Lung (tissue), 12 donors: ENCODE data around the gene ERCC1. TPM values are rescaled to one million over a fixed set of nuclear protein-coding genes. Genes with fewer than 3 reads are reported as not detected.
"Not testable (repeated sequence)": the region's sequence is repeated elsewhere in the genome, so short reads cannot be mapped to it uniquely, and the experiment has no call there.

Experiments used
- ATAC-seq: fragments of 200-7000 bp; cut with Tn5 transposase; one replicate; pipeline ENCODE4 v1.9.1; 2020; ENCODE audit warnings: moderate number of reproducible peaks; ENCODE audit not compliant: insufficient read depth, low FRiP score
- DNase-seq, 3 donors: peaks; one replicate each; pipeline ENCODE4 v3.0.0-alpha.2; 2013 to 2017
- H3K27ac ChIP-seq, 2 donors: one replicate each; pipeline ENCODE4 v1.5.1; 2013; ENCODE audit warnings: mild to moderate bottlenecking in 2 of 2, moderate library complexity in 2 of 2, control low read depth in 1 of 2, inconsistent platforms in 1 of 2, low read depth in 1 of 2, low read length in 1 of 2
- H3K27me3 ChIP-seq, 3 donors: one replicate each; pipeline ENCODE4 v1.5.1; 2013; ENCODE audit warnings: low read length in 2 of 3; ENCODE audit not compliant: control insufficient read depth in 3 of 3, insufficient read depth in 3 of 3
- H3K36me3 ChIP-seq, 4 donors: one replicate each; pipeline ENCODE4 v1.5.1; 2013; ENCODE audit warnings: low read length in 4 of 4, mild to moderate bottlenecking in 1 of 4, moderate library complexity in 1 of 4; ENCODE audit not compliant: control insufficient read depth in 4 of 4, insufficient read depth in 4 of 4
- H3K4me1 ChIP-seq, 5 donors: one replicate each; pipeline ENCODE4 v1.5.1; 2013; ENCODE audit warnings: low read length in 5 of 5, mild to moderate bottlenecking in 2 of 5, moderate library complexity in 1 of 5; ENCODE audit not compliant: control insufficient read depth in 5 of 5, insufficient read depth in 5 of 5
- H3K4me3 ChIP-seq: one replicate; pipeline ENCODE4 v1.5.1; 2013; ENCODE audit warnings: mild to moderate bottlenecking, control low read depth, moderate library complexity
- H3K9ac ChIP-seq, 2 donors: one replicate each; pipeline ENCODE4 v1.5.1; 2013; ENCODE audit warnings: low read length in 2 of 2, control low read depth in 1 of 2; ENCODE audit not compliant: insufficient read depth in 1 of 2
- H3K9me3 ChIP-seq, 4 donors: one replicate each; pipeline ENCODE4 v1.5.1; 2013; ENCODE audit warnings: low read length in 3 of 4, mild to moderate bottlenecking in 1 of 4, moderate library complexity in 1 of 4; ENCODE audit not compliant: control insufficient read depth in 4 of 4, insufficient read depth in 3 of 4
- WGBS, 2 donors: extraction: QIAGEN DNeasy Blood & Tissue Kit; methylation state at CpG; one replicate each; pipeline ENCODE4 v1.1.7; 2013; 5-methylcytosine and 5-hydroxymethylcytosine counted together
- polyA plus RNA-seq, 2 donors: library from polyadenylated mRNA; stranded (reverse); fragments of 200-250 nt; gene quantifications; one replicate each; pipeline ENCODE4 v1.2.1, GENCODE V29; 2013
- total RNA-seq, 2 donors: library from RNA; depleted of rRNA in 1 of 2; stranded (reverse); fragments of >200 nt in 1 of 2; gene quantifications; one replicate each; pipeline ENCODE4 v1.2.1, GENCODE V29; 2014 to 2021
- TF ChIP-seq, protein P1 (sequence below): IDR thresholded peaks from 2 replicates; pipeline ENCODE4 v1.5.1; 2012; ENCODE audit warnings: mild to moderate bottlenecking; ENCODE audit errors: control extremely low read depth, extremely low read depth
- donor health status: control.
- donor health status: control.
- donor health status: Bipolar disorder and iron deficiency.
- donor health status: healthy.
- donor health status: DM: yes; HTN: yes; CAD: no.

The ERCC1 gene
- total and polyA plus RNA-seq, 4 donors, result 53.2 to 82.3 (median 63.2) TPM

GRCh38 chr19:45408121-45408520 lies 15.6 kb downstream of the ERCC1 start:
- Histone ChIP-seq H3K4me3 (no peak overlapping the region), H3K27me3 (peaks cover 0 to 21% (median 17%) of the 10 kb centered on the region in 3 donors), H3K27ac (no peak overlapping the region), H3K4me1 (peaks cover 3 to 32% (median 10%) of the 10 kb centered on the region in 5 donors), H3K9me3 (no peaks in the 10 kb centered on the region), H3K9ac (no peak overlapping the region), H3K36me3 (no peaks in the 10 kb centered on the region)
- WGBS, 2 donors, result 93% methylated on average over 8 of the region's 8 CpGs
- no peak for ATAC-seq
- DNase-seq, result no peak
- TF ChIP-seq, protein P1, sequence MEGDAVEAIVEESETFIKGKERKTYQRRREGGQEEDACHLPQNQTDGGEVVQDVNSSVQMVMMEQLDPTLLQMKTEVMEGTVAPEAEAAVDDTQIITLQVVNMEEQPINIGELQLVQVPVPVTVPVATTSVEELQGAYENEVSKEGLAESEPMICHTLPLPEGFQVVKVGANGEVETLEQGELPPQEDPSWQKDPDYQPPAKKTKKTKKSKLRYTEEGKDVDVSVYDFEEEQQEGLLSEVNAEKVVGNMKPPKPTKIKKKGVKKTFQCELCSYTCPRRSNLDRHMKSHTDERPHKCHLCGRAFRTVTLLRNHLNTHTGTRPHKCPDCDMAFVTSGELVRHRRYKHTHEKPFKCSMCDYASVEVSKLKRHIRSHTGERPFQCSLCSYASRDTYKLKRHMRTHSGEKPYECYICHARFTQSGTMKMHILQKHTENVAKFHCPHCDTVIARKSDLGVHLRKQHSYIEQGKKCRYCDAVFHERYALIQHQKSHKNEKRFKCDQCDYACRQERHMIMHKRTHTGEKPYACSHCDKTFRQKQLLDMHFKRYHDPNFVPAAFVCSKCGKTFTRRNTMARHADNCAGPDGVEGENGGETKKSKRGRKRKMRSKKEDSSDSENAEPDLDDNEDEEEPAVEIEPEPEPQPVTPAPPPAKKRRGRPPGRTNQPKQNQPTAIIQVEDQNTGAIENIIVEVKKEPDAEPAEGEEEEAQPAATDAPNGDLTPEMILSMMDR, result no peak

GRCh38 chr19:45407585-45407984 lies 16.1 kb downstream of the ERCC1 start:
- 86 to 91% methylated on average over 5 of the region's 5 CpGs for WGBS, 2 donors
- Histone ChIP-seq H3K4me1 (peaks cover 3 to 32% (median 13%) of the 10 kb centered on the region in 5 donors), H3K27me3 (peaks cover 0 to 26% (median 23%) of the 10 kb centered on the region in 3 donors)
- not testable (repeated sequence) for ATAC-seq, H3K9ac ChIP-seq, H3K27ac ChIP-seq, DNase-seq, H3K36me3 ChIP-seq, H3K4me3 ChIP-seq, H3K9me3 ChIP-seq

DNA sequence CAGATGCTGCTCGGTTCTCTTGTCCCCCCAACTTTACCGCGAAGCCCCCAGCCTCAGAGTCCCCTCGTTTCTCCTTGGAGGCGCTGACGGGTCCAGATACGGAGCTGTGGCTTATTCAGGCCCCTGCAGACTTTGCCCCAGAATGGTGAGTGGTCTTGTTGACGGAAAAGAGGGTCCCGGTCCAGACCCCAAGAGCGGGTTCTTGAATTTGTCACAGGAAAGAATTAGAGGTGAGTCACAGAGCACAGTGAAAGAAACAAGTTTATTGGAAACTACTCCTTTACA lies 16.7 kb downstream of the ERCC1 start:
- DNase-seq, result no peak
- WGBS, 2 donors, result 2 to 3% methylated on average over 10 of the region's 10 CpGs
- no peaks in the 10 kb centered on the region for H3K36me3 ChIP-seq
- H3K27ac ChIP-seq, result no peak overlapping the region
- TF ChIP-seq, protein P1, result no peak
- no peaks in the 10 kb centered on the region for H3K9me3 ChIP-seq
- H3K4me3 ChIP-seq, result peak overlapping the region; percentile 56
- ATAC-seq, result no peak
- H3K9ac ChIP-seq, result peak overlapping the region in 1 of 2 donors; percentile 9
- H3K4me1 ChIP-seq, result peaks cover 3 to 32% (median 13%) of the 10 kb centered on the region in 5 donors
- peaks cover 0 to 29% (median 23%) of the 10 kb centered on the region in 3 donors for H3K27me3 ChIP-seq

DNA sequence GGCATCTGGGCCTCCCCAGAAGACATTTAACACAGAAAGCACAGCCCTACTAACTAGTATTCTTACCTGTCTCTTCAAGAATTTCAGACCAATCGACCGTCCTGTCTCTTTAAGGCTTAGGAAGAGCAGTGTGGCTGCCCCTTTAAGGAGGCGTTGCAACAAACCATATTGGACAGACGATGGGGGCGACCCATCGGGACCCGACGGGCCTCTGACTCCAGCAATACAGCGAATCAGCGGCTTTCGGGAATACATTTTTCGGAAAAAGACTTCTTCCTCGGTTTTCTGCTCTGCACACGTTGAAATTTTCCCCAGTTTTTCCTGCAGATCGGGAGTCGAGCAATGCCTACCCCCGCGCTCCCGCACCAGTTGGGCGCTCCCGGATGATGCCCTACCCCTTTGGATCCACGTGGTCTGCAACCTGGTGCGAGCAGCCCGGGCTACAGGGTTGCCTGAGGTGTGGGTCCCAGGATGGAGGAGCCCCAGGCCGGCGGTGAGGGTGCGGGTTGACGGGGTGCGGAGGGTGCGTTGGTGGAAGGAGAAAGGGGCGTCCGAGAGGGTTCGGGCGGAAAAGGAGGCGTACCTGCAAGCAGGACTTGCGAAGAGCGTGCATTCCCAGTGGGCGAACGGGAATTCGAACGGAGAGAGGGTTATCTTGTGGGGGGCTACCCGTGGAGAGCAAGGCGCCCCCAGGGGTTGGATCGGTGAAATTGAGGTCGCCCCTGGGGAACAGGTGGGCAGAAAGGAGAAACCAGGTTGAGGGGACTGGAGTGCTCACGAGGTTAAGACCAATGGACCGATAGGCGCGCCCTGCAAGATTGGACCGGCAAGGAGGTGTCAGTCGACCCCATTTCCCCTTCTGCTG lies 17.3 kb downstream of the ERCC1 start, which contains the start of gene POLR1G:
Gene POLR1G (plus strand): TSS at position 419 of the 865 bp plus-strand sequence. CDS start 53 bp downstream, at position 472.
- DNase-seq (peak; percentile 77 to 92 (median 81)), ATAC-seq (peak; percentile 66)
- Histone ChIP-seq H3K36me3 (no peaks in the 10 kb centered on the region), H3K4me3 (peak within 1 kb of the TSS; percentile 56), H3K4me1 (peaks cover 3 to 32% (median 13%) of the 10 kb centered on the region in 5 donors), H3K9me3 (no peaks in the 10 kb centered on the region), H3K27ac (peak within 1 kb of the TSS; percentile 91 to 93), H3K9ac (peak within 1 kb of the TSS in 1 of 2 donors; percentile 65), H3K27me3 (peaks cover 0 to 34% (median 28%) of the 10 kb centered on the region in 3 donors)
- WGBS, 2 donors, result 0 to 1% methylated on average over 51 of the region's 51 CpGs
- TF ChIP-seq, protein P1, result no peak
